Endodermal cell (in vitro differentiated cells): ENCODE data around the gene GLT1D1. TPM values are rescaled to one million over a fixed set of nuclear protein-coding genes. Genes with fewer than 3 reads are reported as not detected.
A peak's percentile ranks its signal among the peaks of the same experiment; 100 is the strongest.

Source experiments
- DNase-seq: peaks from one replicate; pipeline ENCODE4 v3.0.0-alpha.2; 2017
- H3K27ac ChIP-seq: 2 replicates; pipeline ENCODE4 v1.5.1; 2013; ENCODE audit warnings: mild to moderate bottlenecking, low read depth, low read length, moderate library complexity
- H3K27me3 ChIP-seq: 2 replicates; pipeline ENCODE4 v1.6.1; 2013; ENCODE audit warnings: mild to moderate bottlenecking, low read length, moderate library complexity; ENCODE audit not compliant: insufficient read depth, control insufficient read depth, poor library complexity, severe bottlenecking
- H3K36me3 ChIP-seq: 2 replicates; pipeline ENCODE4 v1.7.0; 2013; ENCODE audit warnings: mild to moderate bottlenecking, low read length, moderate library complexity; ENCODE audit not compliant: control insufficient read depth, insufficient read depth
- H3K4me1 ChIP-seq: one replicate; pipeline ENCODE4 v1.7.0; 2013; ENCODE audit warnings: low read length; ENCODE audit not compliant: control insufficient read depth, insufficient read depth
- H3K4me3 ChIP-seq: 2 replicates; pipeline ENCODE4 v1.5.1; 2013; ENCODE audit warnings: mild to moderate bottlenecking, low read length, moderate library complexity
- H3K9ac ChIP-seq: 2 replicates; pipeline ENCODE4 v1.6.1; 2013; ENCODE audit warnings: mild to moderate bottlenecking, low read length, moderate library complexity; ENCODE audit not compliant: poor library complexity, severe bottlenecking; ENCODE audit errors: extremely low read depth
- H3K9me3 ChIP-seq: 2 replicates; pipeline ENCODE4 v1.6.1; 2013; ENCODE audit warnings: mild to moderate bottlenecking, low read length, moderate library complexity; ENCODE audit not compliant: control insufficient read depth
- H3K27ac Mint-ChIP-seq: 2 replicates; pipeline ENCODE4 v1.8.0; 2020; ENCODE audit warnings: mixed read lengths
- H3K27me3 Mint-ChIP-seq: 2 replicates; pipeline ENCODE4 v1.8.0; 2021; ENCODE audit warnings: mild to moderate bottlenecking, mixed read lengths; ENCODE audit not compliant: insufficient read depth
- H3K36me3 Mint-ChIP-seq: 2 replicates; pipeline ENCODE4 v1.8.0; 2020; ENCODE audit warnings: low read depth, mixed read lengths
- H3K4me1 Mint-ChIP-seq: 2 replicates; pipeline ENCODE4 v1.8.0; 2020; ENCODE audit warnings: mixed read lengths
- H3K4me3 Mint-ChIP-seq: 2 replicates; pipeline ENCODE4 v1.8.0; 2020; ENCODE audit warnings: mild to moderate bottlenecking, moderate library complexity, mixed read lengths
- H3K9me3 Mint-ChIP-seq: 2 replicates; pipeline ENCODE4 v1.8.0; 2020; ENCODE audit warnings: mild to moderate bottlenecking, mixed read lengths
- WGBS, 2 experiments: methylation state at CpG; one replicate each; pipeline versions ENCODE4 v1.1.5 to v1.1.7; 2013; ENCODE audit warnings: missing lambda C conversion rate in 2 of 2, mixed read lengths in 1 of 2; ENCODE audit not compliant: insufficient coverage in 1 of 2, insufficient read length in 1 of 2; 5-methylcytosine and 5-hydroxymethylcytosine counted together
- total RNA-seq, 2 donors: library from RNA; stranded (reverse); fragmentation: NEBNext Ultra II Directional in 1 of 2; extraction: Animal tissue kit (Norgen Biotek cat#: 25700) in 1 of 2; gene quantifications; 2 replicates in 1 of 2; 3 replicates in 1 of 2; pipeline ENCODE4 v1.2.1, GENCODE V29; 2021
- TF ChIP-seq, protein P1 (sequence below): fragments of 200-600 bp; sonication (generic); conservative IDR thresholded peaks from 2 replicates; pipeline ENCODE4 v1.5.0; 2021; ENCODE audit warnings: antibody characterized with exemption, mild to moderate bottlenecking

GLT1D1 gene
- total RNA-seq, 2 donors from 2014 or later, result 23.8 to 25.4 TPM

DNA sequence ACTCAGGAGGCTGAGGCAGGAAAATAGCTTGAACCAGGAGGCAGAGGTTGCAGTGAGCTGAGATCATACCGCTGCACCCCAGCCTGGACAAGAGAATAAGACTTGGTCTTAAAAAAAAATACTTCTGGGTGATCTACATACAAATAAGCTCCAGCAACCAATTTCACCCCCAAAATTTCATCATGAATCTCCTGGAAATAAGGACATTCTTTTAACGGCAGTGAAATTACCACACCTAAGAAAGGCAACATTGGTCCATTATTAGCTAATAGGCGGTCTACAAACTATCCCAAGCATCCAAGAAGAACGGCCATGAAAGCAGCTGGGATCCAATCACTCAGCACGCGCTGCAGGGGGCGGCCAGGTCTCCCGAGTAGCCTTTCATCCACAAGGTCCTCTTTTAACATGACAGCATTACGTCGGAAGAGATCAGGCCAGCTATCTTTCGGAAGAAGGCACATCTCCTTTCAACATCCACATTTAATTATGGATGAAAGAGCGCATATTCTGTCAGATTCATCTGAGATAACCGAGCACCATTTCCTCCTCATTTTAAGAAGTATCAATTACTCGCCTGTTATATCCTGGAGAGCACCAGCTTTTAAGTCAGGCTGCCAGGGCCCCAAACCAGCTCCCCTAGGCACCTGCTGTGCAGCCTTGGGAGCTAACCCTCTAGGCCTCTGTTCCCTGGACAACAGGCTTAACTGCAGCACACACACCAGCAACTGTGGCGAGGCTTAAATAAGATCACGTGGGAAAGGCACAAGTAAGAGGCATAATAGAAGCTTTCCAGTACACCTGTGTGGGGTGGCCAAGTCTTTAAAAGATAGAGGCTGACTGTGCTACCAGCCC, 33.8 kb upstream of the GLT1D1 start:
- H3K27me3 Mint-ChIP-seq, result no peaks in the 10 kb centered on the region
- no peaks in the 10 kb centered on the region for H3K9me3 Mint-ChIP-seq
- peaks cover 6% of the 10 kb centered on the region for H3K4me1 ChIP-seq
- no peaks in the 10 kb centered on the region for H3K9me3 ChIP-seq
- WGBS, 2 experiments, result 84 to 88% methylated on average over 14 to 16 of the region's 16 CpGs
- TF ChIP-seq, protein P1, sequence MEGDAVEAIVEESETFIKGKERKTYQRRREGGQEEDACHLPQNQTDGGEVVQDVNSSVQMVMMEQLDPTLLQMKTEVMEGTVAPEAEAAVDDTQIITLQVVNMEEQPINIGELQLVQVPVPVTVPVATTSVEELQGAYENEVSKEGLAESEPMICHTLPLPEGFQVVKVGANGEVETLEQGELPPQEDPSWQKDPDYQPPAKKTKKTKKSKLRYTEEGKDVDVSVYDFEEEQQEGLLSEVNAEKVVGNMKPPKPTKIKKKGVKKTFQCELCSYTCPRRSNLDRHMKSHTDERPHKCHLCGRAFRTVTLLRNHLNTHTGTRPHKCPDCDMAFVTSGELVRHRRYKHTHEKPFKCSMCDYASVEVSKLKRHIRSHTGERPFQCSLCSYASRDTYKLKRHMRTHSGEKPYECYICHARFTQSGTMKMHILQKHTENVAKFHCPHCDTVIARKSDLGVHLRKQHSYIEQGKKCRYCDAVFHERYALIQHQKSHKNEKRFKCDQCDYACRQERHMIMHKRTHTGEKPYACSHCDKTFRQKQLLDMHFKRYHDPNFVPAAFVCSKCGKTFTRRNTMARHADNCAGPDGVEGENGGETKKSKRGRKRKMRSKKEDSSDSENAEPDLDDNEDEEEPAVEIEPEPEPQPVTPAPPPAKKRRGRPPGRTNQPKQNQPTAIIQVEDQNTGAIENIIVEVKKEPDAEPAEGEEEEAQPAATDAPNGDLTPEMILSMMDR, result no peak
- peaks cover 20% of the 10 kb centered on the region for H3K36me3 Mint-ChIP-seq
- H3K27me3 ChIP-seq, result no peaks in the 10 kb centered on the region
- peak overlapping the region; percentile 37 for H3K4me3 ChIP-seq
- no peak overlapping the region for H3K9ac ChIP-seq
- no peak overlapping the region for H3K4me3 Mint-ChIP-seq
- peak overlapping the region; percentile 68 for H3K27ac Mint-ChIP-seq
- DNase-seq, result peak; percentile 71
- H3K36me3 ChIP-seq, result peaks cover 36% of the 10 kb centered on the region
- H3K27ac ChIP-seq, result no peak overlapping the region
- peaks cover 36% of the 10 kb centered on the region for H3K4me1 Mint-ChIP-seq

DNA sequence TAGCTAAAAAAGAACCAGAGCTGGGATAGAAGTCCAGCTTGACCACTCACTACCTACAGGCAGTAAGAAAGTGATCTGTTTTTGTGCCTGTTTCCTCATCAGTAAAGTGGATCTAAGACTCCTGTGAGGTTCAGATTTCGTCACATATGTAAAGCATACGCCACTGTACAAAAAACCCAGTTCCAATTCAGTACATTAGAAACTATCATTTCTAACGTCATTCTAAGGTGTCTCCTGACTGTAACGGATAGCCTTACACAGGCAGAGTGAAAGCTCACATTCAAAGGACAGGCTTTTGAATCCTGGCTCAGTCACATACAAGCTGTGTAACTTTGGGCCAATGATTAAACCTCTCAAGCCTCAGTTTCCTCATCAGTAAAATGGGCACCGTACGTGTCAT, 33.0 kb upstream of the GLT1D1 start:
- H3K4me1 Mint-ChIP-seq, result peaks cover 42% of the 10 kb centered on the region
- Histone ChIP-seq H3K9me3 (no peaks in the 10 kb centered on the region), H3K9ac (no peak overlapping the region), H3K27ac (no peak overlapping the region), H3K4me3 (peak overlapping the region; percentile 37), H3K4me1 (peaks cover 6% of the 10 kb centered on the region), H3K36me3 (peaks cover 30% of the 10 kb centered on the region), H3K27me3 (no peaks in the 10 kb centered on the region)
- H3K4me3 Mint-ChIP-seq, result no peak overlapping the region
- peaks cover 15% of the 10 kb centered on the region for H3K36me3 Mint-ChIP-seq
- H3K27ac Mint-ChIP-seq, result no peak overlapping the region
- WGBS, 2 experiments, result 95 to 97% methylated on average over 6 of the region's 6 CpGs
- TF ChIP-seq, protein P1, result no peak
- H3K27me3 Mint-ChIP-seq, result no peaks in the 10 kb centered on the region
- H3K9me3 Mint-ChIP-seq, result no peaks in the 10 kb centered on the region
- DNase-seq, result no peak

DNA sequence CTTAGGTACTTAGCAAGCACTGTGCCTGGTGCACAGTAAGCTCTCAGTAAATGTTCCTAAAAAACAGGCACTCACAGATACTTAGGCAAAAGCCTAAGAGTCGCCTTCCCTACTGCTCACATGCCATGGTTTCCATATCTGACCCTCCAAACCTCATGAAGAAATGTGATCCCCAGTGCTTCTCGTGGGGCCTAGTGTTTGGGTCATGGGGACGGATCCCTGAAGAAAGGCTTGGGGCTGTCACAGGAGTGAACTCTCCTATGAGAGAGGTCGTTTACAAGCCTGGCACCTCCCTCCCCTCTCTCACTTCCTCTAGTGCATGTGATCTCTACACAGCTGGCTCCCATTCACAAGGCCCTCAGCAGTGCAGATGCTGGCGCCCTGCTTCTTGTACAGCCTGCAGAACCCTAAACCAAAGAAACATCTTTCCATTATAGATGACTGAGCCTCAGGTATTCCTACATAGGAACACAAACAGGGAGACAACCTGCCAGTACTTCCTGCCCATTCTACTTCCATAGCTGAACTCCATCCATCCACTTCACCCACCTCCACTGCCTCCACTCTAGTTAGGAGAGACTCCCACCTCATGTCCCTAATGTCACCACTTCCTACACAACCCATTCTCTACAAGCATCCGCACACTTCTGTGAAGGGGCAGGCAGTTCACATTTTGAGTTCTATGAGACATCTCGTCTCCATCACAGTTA, 32.4 kb upstream of the GLT1D1 start:
- no peak for DNase-seq
- H3K36me3 ChIP-seq, result peaks cover 24% of the 10 kb centered on the region
- Mint-ChIP-seq H3K27me3 (no peaks in the 10 kb centered on the region), H3K4me3 (peak overlapping the region; percentile 2), H3K4me1 (peaks cover 42% of the 10 kb centered on the region), H3K9me3 (no peaks in the 10 kb centered on the region), H3K36me3 (peaks cover 15% of the 10 kb centered on the region), H3K27ac (peak overlapping the region; percentile 59)
- TF ChIP-seq, protein P1, result no peak
- H3K4me1 ChIP-seq, result peaks cover 6% of the 10 kb centered on the region
- H3K9ac ChIP-seq, result no peak overlapping the region
- WGBS, 2 experiments, result 91 to 100% methylated on average over 3 to 7 of the region's 7 CpGs
- no peaks in the 10 kb centered on the region for H3K9me3 ChIP-seq
- H3K27ac ChIP-seq, result no peak overlapping the region
- H3K4me3 ChIP-seq, result peak overlapping the region; percentile 66
- no peaks in the 10 kb centered on the region for H3K27me3 ChIP-seq
